ENCODE results near the gene ITGAL. TPM values are rescaled to one million over a fixed set of nuclear protein-coding genes. Genes with fewer than 3 reads are reported as not detected.
"Not testable (repeated sequence)": the region's sequence is repeated elsewhere in the genome, so short reads cannot be mapped to it uniquely, and the experiment has no call there.

ITGAL gene
- total and polyA plus RNA-seq, 2 donors: 48.6 to 51.3 TPM

GRCh38 chr16:30521476-30521872 lies 48.9 kb downstream of the ITGAL start:
- no peak overlapping the region for H3K4me3 ChIP-seq (ENCODE audit: low read length in 2 of 2)
- H3K4me1 ChIP-seq (ENCODE audit: control insufficient read depth in 2 of 2, insufficient read depth in 2 of 2, low read length in 2 of 2): peaks cover 0 to 7% of the 10 kb centered on the region in 2 donors
- no peak overlapping the region for H3K27ac ChIP-seq (ENCODE audit: low read depth in 1 of 2, low read length in 1 of 2)
- peaks cover 6 to 8% of the 10 kb centered on the region in 2 donors for H3K27me3 ChIP-seq (ENCODE audit: control insufficient read depth in 2 of 2, insufficient read depth in 1 of 2, low read length in 1 of 2)
- WGBS: 98% methylated on average over 7 of the region's 7 CpGs
- H3K36me3 ChIP-seq (ENCODE audit: control insufficient read depth in 2 of 2, insufficient read depth in 2 of 2, low read length in 1 of 2): peaks cover 58 to 62% of the 10 kb centered on the region in 2 donors
- no peaks in the 10 kb centered on the region for H3K9me3 ChIP-seq (ENCODE audit: control insufficient read depth in 2 of 2, insufficient read depth in 1 of 2, low read length in 1 of 2)
- no peak for DNase-seq (ENCODE audit: low read depth in 6 of 9, low spot score in 9 of 9)

- H3K36me3 ChIP-seq (ENCODE audit: control insufficient read depth in 2 of 2, insufficient read depth in 2 of 2, low read length in 1 of 2): peaks cover 53 to 56% of the 10 kb centered on the region in 2 donors
- peaks cover 0 to 7% of the 10 kb centered on the region in 2 donors for H3K4me1 ChIP-seq (ENCODE audit: control insufficient read depth in 2 of 2, insufficient read depth in 2 of 2, low read length in 2 of 2)
- peak overlapping the region in 1 of 2 donors; percentile 11 for H3K27ac ChIP-seq (ENCODE audit: low read depth in 1 of 2, low read length in 1 of 2)
- H3K4me3 ChIP-seq (ENCODE audit: low read length in 2 of 2): no peak overlapping the region
- no peaks in the 10 kb centered on the region for H3K9me3 ChIP-seq (ENCODE audit: control insufficient read depth in 2 of 2, insufficient read depth in 1 of 2, low read length in 1 of 2)
- 94% methylated on average over 11 of the region's 11 CpGs for WGBS
- peaks cover 6 to 12% of the 10 kb centered on the region in 2 donors for H3K27me3 ChIP-seq (ENCODE audit: control insufficient read depth in 2 of 2, insufficient read depth in 1 of 2, low read length in 1 of 2)
- no peak for DNase-seq (ENCODE audit: low read depth in 6 of 9, low spot score in 9 of 9)
Observed at GRCh38 chr16:30521873-30522641, 49.5 kb downstream of the ITGAL start.

GRCh38 chr16:30522702-30523463 lies 50.3 kb downstream of the ITGAL start:
- Histone ChIP-seq H3K27me3 (ENCODE audit: control insufficient read depth in 2 of 2, insufficient read depth in 1 of 2, low read length in 1 of 2) (peaks cover 6 to 16% of the 10 kb centered on the region in 2 donors), H3K36me3 (ENCODE audit: control insufficient read depth in 2 of 2, insufficient read depth in 2 of 2, low read length in 1 of 2) (peaks cover 44 to 48% of the 10 kb centered on the region in 2 donors), H3K4me1 (ENCODE audit: control insufficient read depth in 2 of 2, insufficient read depth in 2 of 2, low read length in 2 of 2) (peaks cover 5 to 13% of the 10 kb centered on the region in 2 donors)
- H3K9me3 ChIP-seq (ENCODE audit: control insufficient read depth in 2 of 2, insufficient read depth in 1 of 2, low read length in 1 of 2); H3K27ac ChIP-seq (ENCODE audit: low read depth in 1 of 2, low read length in 1 of 2); DNase-seq (ENCODE audit: low read depth in 6 of 9, low spot score in 9 of 9); H3K4me3 ChIP-seq (ENCODE audit: low read length in 2 of 2): not testable (repeated sequence)
- WGBS: 98% methylated on average over 12 of the region's 12 CpGs

- 96% methylated on average over 26 of the region's 26 CpGs for WGBS
- Histone ChIP-seq H3K27ac (ENCODE audit: low read depth in 1 of 2, low read length in 1 of 2) (no peak overlapping the region), H3K27me3 (ENCODE audit: control insufficient read depth in 2 of 2, insufficient read depth in 1 of 2, low read length in 1 of 2) (peaks cover 6 to 16% of the 10 kb centered on the region in 2 donors), H3K36me3 (ENCODE audit: control insufficient read depth in 2 of 2, insufficient read depth in 2 of 2, low read length in 1 of 2) (peaks cover 33 to 38% of the 10 kb centered on the region in 2 donors), H3K9me3 (ENCODE audit: control insufficient read depth in 2 of 2, insufficient read depth in 1 of 2, low read length in 1 of 2) (no peaks in the 10 kb centered on the region), H3K4me3 (ENCODE audit: low read length in 2 of 2) (no peak overlapping the region), H3K4me1 (ENCODE audit: control insufficient read depth in 2 of 2, insufficient read depth in 2 of 2, low read length in 2 of 2) (peaks cover 5 to 24% of the 10 kb centered on the region in 2 donors)
- DNase-seq (ENCODE audit: low read depth in 6 of 9, low spot score in 9 of 9): no peak
Observed at GRCh38 chr16:30523768-30524574, 51.4 kb downstream of the ITGAL start.

GRCh38 chr16:30524575-30525568 lies 52.3 kb downstream of the ITGAL start:
- 98% methylated on average over 60 of the region's 60 CpGs for WGBS
- H3K4me1 ChIP-seq (ENCODE audit: control insufficient read depth in 2 of 2, insufficient read depth in 2 of 2, low read length in 2 of 2): peaks cover 5 to 26% of the 10 kb centered on the region in 2 donors
- H3K27ac ChIP-seq (ENCODE audit: low read depth in 1 of 2, low read length in 1 of 2): no peak overlapping the region
- peaks cover 24 to 29% of the 10 kb centered on the region in 2 donors for H3K36me3 ChIP-seq (ENCODE audit: control insufficient read depth in 2 of 2, insufficient read depth in 2 of 2, low read length in 1 of 2)
- peaks cover 6 to 16% of the 10 kb centered on the region in 2 donors for H3K27me3 ChIP-seq (ENCODE audit: control insufficient read depth in 2 of 2, insufficient read depth in 1 of 2, low read length in 1 of 2)
- DNase-seq (ENCODE audit: low read depth in 6 of 9, low spot score in 9 of 9): no peak
- H3K4me3 ChIP-seq (ENCODE audit: low read length in 2 of 2): no peak overlapping the region
- no peaks in the 10 kb centered on the region for H3K9me3 ChIP-seq (ENCODE audit: control insufficient read depth in 2 of 2, insufficient read depth in 1 of 2, low read length in 1 of 2)

GRCh38 chr16:30525844-30526136 lies 53.2 kb downstream of the ITGAL start:
- H3K36me3 ChIP-seq (ENCODE audit: control insufficient read depth in 2 of 2, insufficient read depth in 2 of 2, low read length in 1 of 2): peaks cover 16 to 23% of the 10 kb centered on the region in 2 donors
- 59% methylated on average over 4 of the region's 4 CpGs for WGBS
- DNase-seq (ENCODE audit: low read depth in 6 of 9, low spot score in 9 of 9): no peak
- peaks cover 6 to 16% of the 10 kb centered on the region in 2 donors for H3K27me3 ChIP-seq (ENCODE audit: control insufficient read depth in 2 of 2, insufficient read depth in 1 of 2, low read length in 1 of 2)
- no peaks in the 10 kb centered on the region for H3K9me3 ChIP-seq (ENCODE audit: control insufficient read depth in 2 of 2, insufficient read depth in 1 of 2, low read length in 1 of 2)
- peak overlapping the region in 1 of 2 donors; percentile 64 for H3K27ac ChIP-seq (ENCODE audit: low read depth in 1 of 2, low read length in 1 of 2)
- peaks cover 5 to 26% of the 10 kb centered on the region in 2 donors for H3K4me1 ChIP-seq (ENCODE audit: control insufficient read depth in 2 of 2, insufficient read depth in 2 of 2, low read length in 2 of 2)
- peak overlapping the region; percentile 37 to 76 for H3K4me3 ChIP-seq (ENCODE audit: low read length in 2 of 2)

DNA sequence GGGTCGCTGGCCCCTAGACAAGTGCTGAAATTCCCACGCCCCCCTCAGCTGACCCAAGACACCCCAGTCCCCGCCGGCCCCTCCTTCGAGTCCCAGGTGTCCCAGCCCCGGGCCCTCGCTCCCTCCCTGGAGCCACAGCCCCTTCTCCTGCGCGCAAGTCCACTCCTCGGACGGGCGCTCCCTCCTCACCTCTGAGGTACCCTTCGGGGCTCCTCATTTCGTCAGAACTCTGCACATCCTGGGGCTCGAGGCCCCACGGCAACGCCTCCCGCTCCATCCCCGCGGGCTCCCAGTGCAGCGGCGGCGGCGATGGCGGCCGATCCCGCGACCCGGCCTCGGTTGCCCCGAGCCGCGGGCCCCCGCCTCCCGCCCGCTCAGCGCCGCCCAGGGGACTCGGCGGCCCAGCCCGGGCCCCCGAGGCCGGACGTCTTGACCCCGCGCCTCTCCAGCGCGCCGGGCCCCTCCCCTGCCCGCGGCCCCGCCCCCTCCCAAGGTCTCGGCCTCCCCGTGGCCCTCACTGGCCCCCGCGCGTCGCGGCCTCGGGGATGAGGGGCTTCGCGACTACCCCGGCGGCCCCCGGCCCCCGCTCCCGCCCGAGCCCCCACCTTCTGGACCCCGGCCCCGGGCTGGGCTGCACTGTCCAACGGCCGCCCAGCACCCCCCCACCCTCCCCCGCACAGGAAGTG lies 53.7 kb downstream of the ITGAL start, which contains the start of gene ZNF768:
ZNF768 (minus strand) TSS at position 430 of the 686 bp plus-strand sequence; CDS start at position 277, 153 bp downstream.
- H3K4me1 ChIP-seq (ENCODE audit: control insufficient read depth in 2 of 2, insufficient read depth in 2 of 2, low read length in 2 of 2): peaks cover 5 to 26% of the 10 kb centered on the region in 2 donors
- H3K9me3 ChIP-seq (ENCODE audit: control insufficient read depth in 2 of 2, insufficient read depth in 1 of 2, low read length in 1 of 2): no peaks in the 10 kb centered on the region
- peaks cover 6 to 16% of the 10 kb centered on the region in 2 donors for H3K27me3 ChIP-seq (ENCODE audit: control insufficient read depth in 2 of 2, insufficient read depth in 1 of 2, low read length in 1 of 2)
- WGBS: 1% methylated on average over 73 of the region's 73 CpGs
- peak in 2 of 9 donors; percentile 27 to 28 for DNase-seq (ENCODE audit: low read depth in 6 of 9, low spot score in 9 of 9)
- H3K4me3 ChIP-seq (ENCODE audit: low read length in 2 of 2): peak within 1 kb of the TSS; percentile 61 to 76
- peak within 1 kb of the TSS; percentile 85 to 93 for H3K27ac ChIP-seq (ENCODE audit: low read depth in 1 of 2, low read length in 1 of 2)
- peaks cover 19 to 26% of the 10 kb centered on the region in 2 donors for H3K36me3 ChIP-seq (ENCODE audit: control insufficient read depth in 2 of 2, insufficient read depth in 2 of 2, low read length in 1 of 2)

All from thymus (tissue), 11 donors.